ENCODE data around the gene PDE4D.

PDE4D gene

DNA sequence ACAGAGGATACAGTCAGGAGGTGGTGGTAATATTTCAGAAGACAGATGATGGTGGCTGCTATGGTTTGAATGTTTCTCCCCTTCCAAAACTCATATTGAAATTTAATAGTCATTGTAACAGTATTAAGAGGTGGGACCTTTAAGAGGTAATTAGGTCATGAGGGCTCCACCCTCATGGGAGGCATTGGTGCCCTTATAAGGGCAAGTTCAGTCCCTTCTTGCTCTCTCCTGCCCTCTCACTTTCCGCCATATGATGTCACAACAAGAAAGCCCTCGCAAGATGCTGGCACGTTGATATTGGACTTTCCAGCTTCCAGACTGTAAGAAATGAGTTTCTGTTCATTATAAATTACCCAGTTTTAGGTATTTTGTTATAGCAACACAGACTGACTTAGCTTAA lies 274.9 kb downstream of the PDE4D start:
- CTCF ChIA-PET = no interaction called here
- TF ChIP-seq, protein P1, sequence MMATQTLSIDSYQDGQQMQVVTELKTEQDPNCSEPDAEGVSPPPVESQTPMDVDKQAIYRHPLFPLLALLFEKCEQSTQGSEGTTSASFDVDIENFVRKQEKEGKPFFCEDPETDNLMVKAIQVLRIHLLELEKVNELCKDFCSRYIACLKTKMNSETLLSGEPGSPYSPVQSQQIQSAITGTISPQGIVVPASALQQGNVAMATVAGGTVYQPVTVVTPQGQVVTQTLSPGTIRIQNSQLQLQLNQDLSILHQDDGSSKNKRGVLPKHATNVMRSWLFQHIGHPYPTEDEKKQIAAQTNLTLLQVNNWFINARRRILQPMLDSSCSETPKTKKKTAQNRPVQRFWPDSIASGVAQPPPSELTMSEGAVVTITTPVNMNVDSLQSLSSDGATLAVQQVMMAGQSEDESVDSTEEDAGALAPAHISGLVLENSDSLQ (IDR thresholded peaks at IDR 0.05) = no peak
- TF ChIP-seq CTBP1 (IDR thresholded peaks at IDR 0.05; ENCODE audit: borderline replicate concordance) (no peak), FOXA1 (IDR thresholded peaks at IDR 0.05) (no peak), ELF4 (IDR thresholded peaks at IDR 0.05) (no peak), BHLHE40 (IDR thresholded peaks at IDR 0.05; ENCODE audit: borderline replicate concordance) (no peak), SUZ12 (IDR thresholded peaks at IDR 0.05) (no peak), FOXK2 (IDR thresholded peaks at IDR 0.05) (no peak), NFRKB (IDR thresholded peaks at IDR 0.05) (no peak), HDGF (IDR thresholded peaks at IDR 0.05; ENCODE audit: borderline replicate concordance) (no peak), L3MBTL2 (conservative IDR thresholded peaks at IDR 0.05) (no peak), TARDBP (IDR thresholded peaks at IDR 0.05) (no peak), SP1 (IDR thresholded peaks at IDR 0.05) (no peak), ARNT (IDR thresholded peaks at IDR 0.05) (no peak), FOXM1 (IDR thresholded peaks at IDR 0.05; ENCODE audit: borderline replicate concordance) (no peak), ZNF384 (IDR thresholded peaks at IDR 0.05) (no peak), LEF1 (IDR thresholded peaks at IDR 0.05; ENCODE audit: borderline replicate concordance) (no peak)
- POLR2A ChIA-PET = no interaction called here
- no peak for DNase-seq (ENCODE audit: extremely low spot score)

DNA sequence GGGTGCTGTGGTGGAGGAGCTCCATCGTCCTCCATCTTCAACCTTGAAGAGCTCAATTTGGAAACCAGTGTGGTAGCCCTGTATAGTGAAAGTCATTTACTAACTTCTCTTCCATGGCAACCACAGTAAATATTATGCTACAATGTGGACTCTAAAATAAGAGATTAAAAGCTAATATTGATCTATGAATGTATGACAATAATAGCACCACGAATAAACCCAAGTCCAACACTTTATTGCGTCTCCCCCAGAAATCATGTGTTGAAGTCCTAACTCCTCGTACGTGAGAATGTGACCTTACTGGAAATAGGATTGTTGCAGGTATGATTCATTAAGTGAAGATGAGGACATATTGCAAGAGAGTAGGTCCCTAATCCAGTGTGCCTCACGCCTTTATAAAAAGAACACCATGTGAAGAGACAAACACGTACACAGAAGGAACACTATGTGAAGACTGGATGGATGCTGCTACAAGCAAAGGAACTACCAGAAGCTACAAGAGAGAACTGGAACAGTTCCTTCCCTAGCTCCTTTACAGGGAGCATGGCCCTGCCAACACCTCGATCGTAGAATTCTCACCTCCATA lies 276.2 kb downstream of the PDE4D start:
- CTCF ChIA-PET = interaction anchor here (0.6 to 0.7 kb wide), 2 partner anchors 14 to 116 kb away, joined by 4 to 6 read pairs; no protein-coding TSS in a partner anchor
- no peak for TF ChIP-seq SP1 (IDR thresholded peaks at IDR 0.05)
- TF ChIP-seq HDGF (IDR thresholded peaks at IDR 0.05; ENCODE audit: borderline replicate concordance) = no peak
- no peak for TF ChIP-seq SUZ12 (IDR thresholded peaks at IDR 0.05)
- TF ChIP-seq CTBP1 (IDR thresholded peaks at IDR 0.05; ENCODE audit: borderline replicate concordance) = no peak
- TF ChIP-seq TARDBP (IDR thresholded peaks at IDR 0.05) = no peak
- no peak for TF ChIP-seq BHLHE40 (IDR thresholded peaks at IDR 0.05; ENCODE audit: borderline replicate concordance)
- TF ChIP-seq FOXM1 (IDR thresholded peaks at IDR 0.05; ENCODE audit: borderline replicate concordance) = no peak
- POLR2A ChIA-PET = no interaction called here
- no peak for DNase-seq (ENCODE audit: extremely low spot score)

- POLR2A ChIA-PET = no interaction called here
- CTCF ChIA-PET = no interaction called here
- DNase-seq (ENCODE audit: extremely low spot score) = no peak
- TF ChIP-seq ELF4 (IDR thresholded peaks at IDR 0.05) (no peak), ARNT (IDR thresholded peaks at IDR 0.05) (no peak), FOXA1 (IDR thresholded peaks at IDR 0.05) (no peak), FOXM1 (IDR thresholded peaks at IDR 0.05; ENCODE audit: borderline replicate concordance) (no peak), SUZ12 (IDR thresholded peaks at IDR 0.05) (no peak)
Measured at GRCh38 chr5:59616413-59616812, 277.1 kb downstream of the PDE4D start.

GRCh38 chr5:59615272-59615671 lies 278.3 kb downstream of the PDE4D start:
- ChIA-PET CTCF (interaction anchor here (0.6 kb wide), 1 partner anchor 110 kb away, joined by 4 read pairs; no protein-coding TSS in a partner anchor), POLR2A (no interaction called here)
- TF ChIP-seq SUZ12 (IDR thresholded peaks at IDR 0.05) = no peak
- no peak for TF ChIP-seq HDGF (IDR thresholded peaks at IDR 0.05; ENCODE audit: borderline replicate concordance)
- no peak for TF ChIP-seq BHLHE40 (IDR thresholded peaks at IDR 0.05; ENCODE audit: borderline replicate concordance)
- TF ChIP-seq LEF1 (IDR thresholded peaks at IDR 0.05; ENCODE audit: borderline replicate concordance) = no peak
- TF ChIP-seq CTBP1 (IDR thresholded peaks at IDR 0.05; ENCODE audit: borderline replicate concordance) = no peak
- no peak for TF ChIP-seq TARDBP (IDR thresholded peaks at IDR 0.05)
- no peak for TF ChIP-seq L3MBTL2 (conservative IDR thresholded peaks at IDR 0.05)
- TF ChIP-seq FOXM1 (IDR thresholded peaks at IDR 0.05; ENCODE audit: borderline replicate concordance) = no peak
- TF ChIP-seq ZNF384 (IDR thresholded peaks at IDR 0.05) = no peak
- TF ChIP-seq SP1 (IDR thresholded peaks at IDR 0.05) = no peak
- TF ChIP-seq, protein P1 (IDR thresholded peaks at IDR 0.05) = no peak
- TF ChIP-seq FOXA1 (IDR thresholded peaks at IDR 0.05) = no peak
- no peak for TF ChIP-seq ARNT (IDR thresholded peaks at IDR 0.05)
- TF ChIP-seq NFRKB (IDR thresholded peaks at IDR 0.05) = no peak
- TF ChIP-seq FOXK2 (IDR thresholded peaks at IDR 0.05) = no peak
- TF ChIP-seq ELF4 (IDR thresholded peaks at IDR 0.05) = no peak
- no peak for DNase-seq (ENCODE audit: extremely low spot score)

DNA sequence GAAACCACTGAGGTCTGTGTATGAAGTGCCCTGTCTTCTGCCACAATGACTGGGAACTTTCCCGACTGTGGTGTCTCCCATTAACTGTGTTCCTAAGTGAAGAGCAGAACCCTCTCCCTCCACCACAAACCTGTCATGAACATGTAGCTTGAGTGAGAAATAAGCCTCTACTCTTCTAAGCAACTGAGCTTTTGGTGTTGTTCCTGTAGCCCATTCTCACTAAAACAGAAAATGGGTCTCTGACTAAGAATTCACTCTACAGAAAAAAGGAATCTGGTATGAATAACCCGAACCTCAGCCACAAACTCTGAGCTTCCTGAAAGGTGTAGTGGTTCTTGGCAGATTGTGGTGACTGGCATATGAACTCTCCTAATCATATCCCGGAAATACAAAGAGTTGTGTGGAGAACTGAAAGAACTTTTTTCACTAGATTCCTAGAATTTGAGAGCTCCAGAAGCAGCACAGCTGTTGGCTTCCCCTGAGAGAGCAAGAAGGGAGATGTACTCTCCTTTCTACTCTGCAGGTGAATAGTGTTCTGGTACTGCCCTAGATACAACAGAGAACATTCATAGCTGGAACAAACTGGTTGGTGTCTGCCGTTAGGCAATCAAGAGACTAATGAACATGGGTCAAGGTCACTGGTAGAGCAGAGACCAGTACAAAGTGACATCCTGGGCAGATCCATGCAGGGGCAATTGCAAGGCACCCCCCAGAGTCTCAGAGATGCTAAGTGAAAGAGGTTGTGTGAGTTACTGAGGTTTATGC lies 283.8 kb downstream of the PDE4D start:
- DNase-seq (ENCODE audit: extremely low spot score) = no peak
- TF ChIP-seq FOXM1 (IDR thresholded peaks at IDR 0.05; ENCODE audit: borderline replicate concordance) = no peak
- TF ChIP-seq SP1 (IDR thresholded peaks at IDR 0.05) = no peak
- TF ChIP-seq L3MBTL2 (conservative IDR thresholded peaks at IDR 0.05) = no peak
- TF ChIP-seq ARNT (IDR thresholded peaks at IDR 0.05) = no peak
- no peak for TF ChIP-seq HDGF (IDR thresholded peaks at IDR 0.05; ENCODE audit: borderline replicate concordance)
- no peak for TF ChIP-seq FOXA1 (IDR thresholded peaks at IDR 0.05)
- no peak for TF ChIP-seq LEF1 (IDR thresholded peaks at IDR 0.05; ENCODE audit: borderline replicate concordance)
- TF ChIP-seq, protein P1 (IDR thresholded peaks at IDR 0.05) = no peak
- TF ChIP-seq NFRKB (IDR thresholded peaks at IDR 0.05) = no peak
- ChIA-PET POLR2A (no interaction called here), CTCF (no interaction called here)

DNA sequence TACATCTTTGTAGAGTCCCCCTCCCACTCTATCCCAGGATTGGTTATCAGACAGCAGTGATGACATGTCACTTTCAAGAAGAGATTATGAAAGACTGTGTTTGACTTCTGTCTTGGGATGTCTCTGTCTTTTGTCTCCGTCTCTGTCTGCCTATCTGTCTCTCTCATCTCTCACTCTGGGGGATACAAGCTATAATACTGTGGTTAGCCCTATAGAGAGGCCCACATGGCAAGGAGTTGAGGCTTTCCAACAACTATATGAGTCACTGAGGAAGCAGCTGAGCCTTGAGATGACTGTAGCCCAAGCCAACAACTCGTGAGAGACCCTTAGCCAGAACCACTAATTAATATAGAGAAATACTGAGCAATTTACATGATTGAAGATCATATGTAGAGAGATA lies 284.8 kb downstream of the PDE4D start:
- ChIA-PET POLR2A (no interaction called here), CTCF (no interaction called here)
- TF ChIP-seq ARNT (IDR thresholded peaks at IDR 0.05) = no peak
- TF ChIP-seq BHLHE40 (IDR thresholded peaks at IDR 0.05; ENCODE audit: borderline replicate concordance) = no peak
- no peak for TF ChIP-seq SUZ12 (IDR thresholded peaks at IDR 0.05)
- no peak for TF ChIP-seq L3MBTL2 (conservative IDR thresholded peaks at IDR 0.05)
- TF ChIP-seq TARDBP (IDR thresholded peaks at IDR 0.05) = no peak
- no peak for TF ChIP-seq NFRKB (IDR thresholded peaks at IDR 0.05)
- no peak for TF ChIP-seq CTBP1 (IDR thresholded peaks at IDR 0.05; ENCODE audit: borderline replicate concordance)
- TF ChIP-seq HDGF (IDR thresholded peaks at IDR 0.05; ENCODE audit: borderline replicate concordance) = no peak
- no peak for DNase-seq (ENCODE audit: extremely low spot score)

All from HEK293T (cell line).